HG03064 (cell line): ENCODE results near the gene BACH2.

Experiments used
- ATAC-seq: cut with Tn5 transposase; IDR thresholded peaks from one replicate; pipeline ENCODE4 v1.9.1; 2021; ENCODE audit warnings: low read depth; ENCODE audit not compliant: unreplicated experiment

The BACH2 gene

DNA sequence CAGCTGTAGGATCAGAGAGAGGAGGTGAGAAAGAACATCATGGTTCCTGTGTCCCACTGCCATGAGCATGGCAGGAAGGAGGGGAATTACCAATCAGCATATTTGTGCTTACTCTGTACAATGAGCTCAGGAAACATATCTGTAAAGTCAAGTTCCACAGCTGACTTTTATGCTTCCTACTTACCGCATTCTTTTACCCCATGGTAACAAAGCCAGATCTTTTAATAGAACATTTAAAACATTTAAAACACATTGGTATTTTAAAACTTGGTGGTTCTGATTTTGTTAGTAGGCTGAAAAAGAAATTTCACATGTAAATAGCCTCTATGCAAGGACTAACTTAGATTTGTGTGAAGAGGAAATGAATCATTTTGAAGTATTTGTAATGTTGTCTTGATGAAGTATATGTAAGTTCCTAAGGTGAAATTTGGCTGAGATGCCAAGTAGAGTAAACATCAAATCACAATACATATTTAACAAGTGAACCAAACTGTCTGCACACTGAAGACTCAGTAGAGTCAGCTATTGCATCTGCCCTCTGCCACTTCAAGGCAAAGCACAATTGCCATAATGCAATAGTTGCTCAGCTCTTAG, 287.6 kb downstream of the BACH2 start:
- ATAC-seq = no peak

GRCh38 chr6:90008189-90008907, 288.3 kb downstream of the BACH2 start:
- no peak for ATAC-seq

- ATAC-seq = no peak
Observed at GRCh38 chr6:90005048-90005827, 291.4 kb downstream of the BACH2 start.

DNA sequence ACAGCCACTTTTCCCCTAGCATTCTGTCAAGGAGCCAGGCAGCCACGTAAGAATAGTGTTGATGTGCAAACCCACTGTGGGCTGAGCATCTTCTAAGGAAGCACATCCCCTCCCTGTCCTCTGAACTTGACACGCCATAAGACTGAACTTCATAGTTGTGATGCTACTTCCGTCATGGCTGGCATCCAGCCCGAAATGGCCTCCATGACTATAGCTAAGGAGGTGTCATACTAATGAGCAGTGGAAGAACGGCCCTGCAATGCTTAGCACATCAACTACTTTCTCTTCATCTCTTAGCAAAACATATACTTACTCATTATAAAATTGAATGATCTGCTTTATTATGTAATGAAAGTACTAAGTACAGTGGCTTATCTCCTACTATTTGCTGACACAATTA, 292.1 kb downstream of the BACH2 start:
- no peak for ATAC-seq

GRCh38 chr6:90003941-90004340, 292.7 kb downstream of the BACH2 start:
- ATAC-seq = no peak

DNA sequence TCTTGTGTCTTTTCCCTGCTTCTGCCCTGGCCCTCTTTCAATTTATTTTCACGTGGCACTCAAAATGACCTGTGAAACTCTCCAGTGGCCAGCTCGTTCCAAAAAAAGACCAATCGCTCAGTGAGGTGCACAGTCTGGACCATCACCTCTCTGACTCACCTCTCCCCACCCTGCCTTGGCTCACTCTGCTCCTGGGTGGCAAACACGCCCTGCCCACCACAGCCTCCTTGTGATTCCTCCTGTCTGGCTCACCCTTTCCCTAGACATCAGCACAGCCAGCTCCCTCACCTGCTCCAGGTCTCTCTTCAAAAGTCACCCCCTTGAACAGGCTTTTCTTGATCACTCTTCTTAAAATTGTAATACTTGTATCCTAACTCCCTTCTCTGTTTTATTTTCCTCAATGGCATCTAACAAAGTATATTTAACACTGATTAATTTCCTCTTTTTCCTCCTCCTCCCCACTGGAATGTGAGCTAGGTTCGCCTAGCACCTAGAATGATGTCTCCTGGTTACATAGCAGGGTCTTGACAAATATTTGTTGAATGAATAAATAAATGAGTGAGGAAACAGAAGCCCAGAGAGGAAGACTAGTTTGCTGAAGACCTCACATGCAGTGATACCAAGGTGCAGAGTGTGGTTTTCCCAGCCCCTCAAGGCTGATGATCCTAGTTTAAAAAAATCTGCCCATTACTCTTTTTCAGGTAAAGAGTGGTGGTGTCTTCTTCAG, 293.4 kb downstream of the BACH2 start:
- no peak for ATAC-seq

- no peak for ATAC-seq
Observed at GRCh38 chr6:90000864-90001731, 295.5 kb downstream of the BACH2 start.

DNA sequence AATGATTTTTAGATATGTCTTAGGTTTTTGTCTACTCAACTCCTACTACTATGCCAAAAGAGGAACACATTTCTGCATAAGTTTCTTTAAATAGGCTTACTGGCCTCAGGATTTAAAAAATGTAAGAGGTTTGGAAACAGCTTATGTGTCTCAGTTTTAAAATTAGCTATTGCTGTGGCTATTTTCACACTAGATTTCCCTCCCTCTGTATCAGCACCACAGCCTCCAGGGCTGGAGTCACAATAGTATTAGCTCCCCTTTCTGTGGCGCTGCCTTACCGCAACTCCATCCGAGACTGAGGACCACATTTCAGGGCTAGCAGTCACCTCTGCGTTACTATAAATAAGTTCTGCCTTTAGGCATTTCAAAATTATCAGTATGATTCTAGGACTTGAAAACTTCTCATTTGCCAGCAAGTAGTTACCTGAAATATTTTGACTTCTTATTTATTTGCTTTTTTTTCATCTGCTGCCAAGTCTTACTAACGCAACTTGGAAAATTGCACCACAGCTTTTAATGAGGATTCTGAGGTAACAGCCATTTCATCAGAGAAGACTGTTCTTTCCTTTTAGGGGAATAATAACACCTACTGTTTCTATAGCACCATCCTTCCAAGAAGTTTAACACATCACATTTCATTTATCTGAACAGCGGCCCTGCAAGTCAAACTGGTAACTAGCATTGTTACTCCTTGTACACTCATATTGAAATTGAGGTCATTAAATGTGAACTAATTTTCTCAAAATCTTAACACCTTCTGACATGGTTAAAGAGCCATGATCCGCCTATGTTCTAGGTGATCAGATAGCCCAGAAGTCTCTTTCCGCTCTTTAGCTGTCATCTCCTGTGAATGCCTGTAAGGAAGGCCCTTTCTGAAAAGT, 296.5 kb downstream of the BACH2 start:
- ATAC-seq = no peak

DNA sequence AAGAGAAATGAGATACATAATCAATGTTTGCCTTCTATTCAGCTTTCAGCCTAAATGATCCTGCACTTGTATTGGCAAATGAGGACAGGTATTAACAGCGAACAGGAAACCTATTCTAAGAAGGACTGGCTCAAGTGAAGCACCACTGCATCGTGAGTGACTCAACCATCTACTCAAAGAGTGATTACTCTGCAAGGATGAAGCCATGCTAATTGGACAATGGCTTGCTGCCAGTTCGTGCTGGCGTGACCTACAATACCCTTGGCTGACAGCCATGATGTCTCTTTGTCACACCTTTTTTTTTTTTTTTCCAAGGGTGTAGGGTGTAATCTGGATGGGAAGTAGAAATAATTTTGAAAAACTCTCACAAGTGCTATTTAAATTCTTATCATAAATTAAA, 297.5 kb downstream of the BACH2 start:
- ATAC-seq = no peak

DNA sequence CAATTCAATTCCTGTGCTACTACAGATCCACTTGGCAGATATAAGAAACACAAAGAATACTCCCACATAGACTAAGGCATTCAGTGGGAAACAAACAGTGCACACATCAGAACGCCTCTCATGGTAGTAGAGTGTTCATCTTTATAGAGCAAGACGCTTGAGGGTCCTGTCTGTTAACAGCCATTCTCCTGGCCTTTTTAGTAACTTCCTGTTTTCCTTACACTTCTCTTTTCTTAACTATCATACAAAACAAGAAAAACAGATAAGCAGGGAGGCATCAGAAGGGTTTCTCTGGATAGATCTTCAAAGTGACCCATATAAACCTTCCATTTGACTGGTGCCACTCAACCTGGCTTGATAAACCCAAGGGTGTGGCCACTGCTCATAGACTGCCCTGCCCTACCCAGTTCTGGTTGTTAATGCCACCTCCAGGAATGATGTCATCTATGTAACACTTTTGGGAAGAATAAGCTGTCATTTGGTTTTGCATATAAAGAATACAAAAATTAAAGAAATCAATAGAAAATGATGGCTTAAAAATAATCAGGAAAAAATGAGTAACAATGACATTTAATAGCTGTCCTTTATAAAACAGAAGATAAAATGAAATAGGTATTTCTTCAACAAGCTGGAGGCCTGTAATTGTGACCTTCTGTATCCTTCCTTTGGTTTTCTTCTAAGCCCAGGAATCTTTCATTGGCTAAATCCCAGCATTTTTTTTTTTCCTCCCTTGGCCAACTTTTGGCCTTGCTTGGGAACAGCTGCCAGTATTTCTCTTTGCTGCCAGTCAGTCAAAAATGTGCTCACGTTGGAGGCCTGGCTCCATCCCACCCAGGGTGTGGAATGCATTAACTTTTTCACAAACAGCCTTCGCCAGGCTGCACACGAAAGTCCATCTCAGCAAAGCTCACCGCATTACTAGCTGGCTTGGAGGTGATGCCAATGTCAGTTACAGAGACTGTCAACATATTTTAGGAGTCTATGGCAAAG, 298.9 kb downstream of the BACH2 start:
- ATAC-seq = no peak

- ATAC-seq = no peak
Observed at GRCh38 chr6:89993411-89993810, 303.2 kb downstream of the BACH2 start.

DNA sequence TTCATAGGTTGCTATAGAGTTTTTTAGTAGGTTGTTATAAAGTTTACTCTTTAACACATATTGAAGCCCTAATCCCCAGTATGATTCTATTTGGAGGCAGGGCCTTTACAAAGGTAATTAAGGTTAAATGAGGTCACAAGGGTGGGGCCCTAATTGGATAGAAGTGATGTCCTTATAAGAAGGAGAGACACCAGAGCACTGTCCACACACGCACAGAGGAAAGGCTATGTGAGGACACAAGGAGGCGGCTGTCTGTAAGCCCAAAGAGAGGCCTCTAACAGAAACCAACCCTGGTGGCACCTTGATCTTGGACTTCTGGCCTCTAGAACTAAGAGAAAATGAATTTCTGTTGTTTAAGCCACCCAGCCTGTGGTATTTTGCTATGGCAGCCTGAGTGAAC, 303.8 kb downstream of the BACH2 start:
- no peak for ATAC-seq

DNA sequence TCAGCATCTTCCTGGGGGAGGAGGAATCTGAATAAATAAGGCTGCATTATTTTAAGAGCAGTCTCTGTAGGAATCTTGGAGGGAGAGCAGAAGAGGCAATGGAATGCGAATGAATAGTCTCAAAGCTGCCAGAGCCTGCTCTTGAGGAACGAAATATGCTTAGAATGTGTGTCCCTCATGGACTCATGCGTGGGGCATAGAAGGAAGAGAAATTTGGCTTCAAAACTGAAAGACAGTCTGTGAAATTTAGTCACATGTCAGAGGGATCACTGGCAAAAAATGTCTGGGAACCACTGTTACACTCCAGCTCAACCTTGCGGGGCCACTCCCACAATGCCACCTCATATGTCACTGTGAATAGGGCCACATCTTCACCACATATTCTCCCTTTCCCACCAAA, 306.9 kb downstream of the BACH2 start:
- no peak for ATAC-seq

DNA sequence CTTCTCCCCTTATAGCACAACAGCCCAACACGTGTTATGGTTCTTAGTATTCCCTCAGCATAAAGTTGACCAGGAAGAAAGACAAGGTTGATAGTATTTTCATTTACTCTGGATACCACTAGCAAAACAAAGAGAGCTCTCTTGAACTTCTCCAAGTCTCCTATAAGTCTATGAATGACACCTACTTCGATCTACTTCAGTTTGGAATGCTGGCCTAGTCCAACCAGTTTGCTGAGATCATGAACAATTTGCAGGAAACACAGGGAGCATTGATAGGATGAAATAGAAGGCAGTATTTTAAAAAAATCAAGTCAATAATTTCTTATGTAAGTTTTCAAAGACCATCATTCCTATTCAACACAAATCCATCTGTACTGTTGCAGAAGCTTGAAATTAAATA, 308.8 kb downstream of the BACH2 start:
- ATAC-seq = no peak

- no peak for ATAC-seq
Observed at GRCh38 chr6:89987140-89987539, 309.5 kb downstream of the BACH2 start.

GRCh38 chr6:89986650-89987074, 310.0 kb downstream of the BACH2 start:
- ATAC-seq = no peak

- ATAC-seq = no peak
Observed at GRCh38 chr6:89985751-89986493, 310.7 kb downstream of the BACH2 start.
